Peyer's patch (tissue), 4 donors: ENCODE data around the gene PPFIBP2. TPM values are rescaled to one million over a fixed set of nuclear protein-coding genes. Genes with fewer than 3 reads are reported as not detected.

ENCODE experiments used
- DNase-seq, 3 donors: peaks; one replicate each; pipeline ENCODE4 v3.0.0-alpha.2; 2017 to 2019
- H3K27ac ChIP-seq, 4 donors: fragments of 200-600 bp; sonication (generic); one replicate each; pipeline ENCODE4 v1.5.1; 2016 to 2019
- H3K27me3 ChIP-seq, 2 donors: fragments of 200-600 bp; sonication (generic); one replicate each; pipeline ENCODE4 v1.5.1; 2019
- H3K36me3 ChIP-seq, 3 donors: fragments of 200-600 bp; sonication (generic); one replicate each; pipeline ENCODE4 v1.5.1; 2016 to 2019
- H3K4me1 ChIP-seq, 4 donors: fragments of 200-600 bp; sonication (generic); one replicate each; pipeline ENCODE4 v1.5.1; 2016 to 2019
- H3K4me3 ChIP-seq, 4 donors: fragments of 200-600 bp; sonication (generic); 1 replicate in 3 of 4; 2 replicates in 1 of 4; pipeline ENCODE4 v1.5.1; 2016 to 2019; ENCODE audit warnings: mild to moderate bottlenecking in 1 of 4
- H3K9me3 ChIP-seq, 4 donors: fragments of 200-600 bp; sonication (generic); one replicate each; pipeline ENCODE4 v1.5.1; 2016 to 2019; ENCODE audit warnings: mild to moderate bottlenecking in 1 of 4
- POLR2A ChIP-seq, 2 donors: fragments of 450-650 bp; IDR thresholded peaks; one replicate each; pipeline ENCODE4 v1.5.1; 2017; ENCODE audit warnings: antibody characterized with exemption in 2 of 2, mild to moderate bottlenecking in 2 of 2, moderate library complexity in 2 of 2
- total RNA-seq, 4 donors: library from RNA; depleted of rRNA; stranded (reverse); fragments of >200 nt; gene quantifications; one replicate each; pipeline ENCODE4 v1.1.0, GENCODE V29; 2016
- TF ChIP-seq, protein P1 (sequence below), 6 experiments: fragments of 450-650 bp in 4 of 6; fragments of 200-600 bp in 2 of 6; sonication (generic) in 1 of 6; IDR thresholded peaks; one replicate each; pipeline ENCODE4 v1.5.1; 2017 to 2019; ENCODE audit warnings: antibody characterized with exemption in 6 of 6, mild to moderate bottlenecking in 3 of 6, moderate library complexity in 1 of 6

Gene PPFIBP2
- total RNA-seq, 4 donors from 2014 or later, result 74.6 to 245 (median 148) TPM

DNA sequence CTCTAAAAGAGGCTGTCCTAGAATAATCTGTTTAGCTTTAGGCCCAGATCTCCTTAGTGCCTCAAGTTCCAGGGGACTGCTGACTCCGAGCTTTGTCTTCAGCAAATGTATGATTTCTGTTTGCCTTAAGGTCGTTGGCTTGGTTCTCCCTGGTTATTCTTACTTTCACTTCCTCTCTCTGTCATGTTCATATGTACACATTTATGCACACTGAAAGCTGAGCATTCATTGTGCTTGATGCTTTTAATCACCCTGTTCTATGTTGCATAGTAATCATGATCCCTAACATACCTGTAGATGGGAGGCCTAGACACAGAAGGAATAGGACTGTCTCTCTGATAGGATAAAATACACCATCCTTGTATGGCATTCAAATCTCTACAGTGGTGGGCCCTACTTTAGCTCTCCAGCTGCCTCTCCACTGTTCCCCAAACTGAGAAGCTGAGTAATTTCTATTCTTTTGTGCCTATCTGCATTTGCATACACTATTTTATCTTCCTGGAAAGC, 7.2 kb downstream of the PPFIBP2 start:
- H3K36me3 ChIP-seq, result no peaks in the 10 kb centered on the region
- DNase-seq, result peak in 1 of 3 donors; percentile 26
- H3K9me3 ChIP-seq, result no peaks in the 10 kb centered on the region
- H3K4me1 ChIP-seq, result peaks cover 0 to 34% (median 6%) of the 10 kb centered on the region in 4 donors
- H3K27me3 ChIP-seq, result no peaks in the 10 kb centered on the region
- peak overlapping the region in 3 of 4 donors; percentile 29 to 83 (median 76) for H3K27ac ChIP-seq
- TF ChIP-seq, protein P1, sequence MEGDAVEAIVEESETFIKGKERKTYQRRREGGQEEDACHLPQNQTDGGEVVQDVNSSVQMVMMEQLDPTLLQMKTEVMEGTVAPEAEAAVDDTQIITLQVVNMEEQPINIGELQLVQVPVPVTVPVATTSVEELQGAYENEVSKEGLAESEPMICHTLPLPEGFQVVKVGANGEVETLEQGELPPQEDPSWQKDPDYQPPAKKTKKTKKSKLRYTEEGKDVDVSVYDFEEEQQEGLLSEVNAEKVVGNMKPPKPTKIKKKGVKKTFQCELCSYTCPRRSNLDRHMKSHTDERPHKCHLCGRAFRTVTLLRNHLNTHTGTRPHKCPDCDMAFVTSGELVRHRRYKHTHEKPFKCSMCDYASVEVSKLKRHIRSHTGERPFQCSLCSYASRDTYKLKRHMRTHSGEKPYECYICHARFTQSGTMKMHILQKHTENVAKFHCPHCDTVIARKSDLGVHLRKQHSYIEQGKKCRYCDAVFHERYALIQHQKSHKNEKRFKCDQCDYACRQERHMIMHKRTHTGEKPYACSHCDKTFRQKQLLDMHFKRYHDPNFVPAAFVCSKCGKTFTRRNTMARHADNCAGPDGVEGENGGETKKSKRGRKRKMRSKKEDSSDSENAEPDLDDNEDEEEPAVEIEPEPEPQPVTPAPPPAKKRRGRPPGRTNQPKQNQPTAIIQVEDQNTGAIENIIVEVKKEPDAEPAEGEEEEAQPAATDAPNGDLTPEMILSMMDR (IDR thresholded peaks at IDR 0.05), result no peak
- no peak for TF ChIP-seq POLR2A (IDR thresholded peaks at IDR 0.05)
- H3K4me3 ChIP-seq, result no peak overlapping the region

GRCh38 chr11:7522121-7522520, 8.3 kb downstream of the PPFIBP2 start:
- H3K4me3 ChIP-seq, result no peak overlapping the region
- TF ChIP-seq, protein P1 (IDR thresholded peaks at IDR 0.05), result no peak
- no peak for TF ChIP-seq POLR2A (IDR thresholded peaks at IDR 0.05)
- no peaks in the 10 kb centered on the region for H3K36me3 ChIP-seq
- H3K9me3 ChIP-seq, result no peaks in the 10 kb centered on the region
- no peaks in the 10 kb centered on the region for H3K27me3 ChIP-seq
- peaks cover 0 to 38% (median 6%) of the 10 kb centered on the region in 4 donors for H3K4me1 ChIP-seq
- peak overlapping the region in 2 of 4 donors; percentile 53 to 76 for H3K27ac ChIP-seq
- peak in 1 of 3 donors; percentile 17 for DNase-seq

DNA sequence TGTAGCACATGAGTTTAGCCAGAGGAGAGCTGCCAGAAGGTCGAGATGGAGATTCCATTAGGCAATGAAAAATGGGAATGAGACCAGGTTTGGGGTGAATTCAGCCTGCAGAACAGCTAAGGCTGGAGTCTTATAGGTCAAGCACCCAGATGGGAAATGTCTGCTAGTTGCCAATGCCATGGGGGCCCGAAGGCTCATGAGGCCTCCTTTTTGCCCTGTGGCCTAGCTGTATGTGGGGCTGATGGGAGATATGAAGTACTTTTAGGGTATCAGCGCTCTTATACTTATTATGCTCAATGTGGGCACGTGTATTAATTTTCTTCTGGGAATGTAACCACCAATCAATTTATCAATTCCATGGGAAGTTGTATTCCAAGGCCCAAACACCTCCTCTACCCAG, 8.7 kb downstream of the PPFIBP2 start:
- peak in 1 of 3 donors; percentile 18 for DNase-seq
- TF ChIP-seq, protein P1 (IDR thresholded peaks at IDR 0.05), result no peak
- TF ChIP-seq POLR2A (IDR thresholded peaks at IDR 0.05), result no peak
- H3K4me3 ChIP-seq, result no peak overlapping the region
- H3K27ac ChIP-seq, result peak overlapping the region in 2 of 4 donors; percentile 53 to 76
- no peaks in the 10 kb centered on the region for H3K27me3 ChIP-seq
- no peaks in the 10 kb centered on the region for H3K9me3 ChIP-seq
- H3K36me3 ChIP-seq, result no peaks in the 10 kb centered on the region
- peaks cover 0 to 38% (median 6%) of the 10 kb centered on the region in 4 donors for H3K4me1 ChIP-seq

- Histone ChIP-seq H3K36me3 (no peaks in the 10 kb centered on the region), H3K4me1 (peaks cover 0 to 38% (median 6%) of the 10 kb centered on the region in 4 donors), H3K4me3 (no peak overlapping the region), H3K9me3 (no peaks in the 10 kb centered on the region), H3K27me3 (no peaks in the 10 kb centered on the region), H3K27ac (peak overlapping the region in 1 of 4 donors; percentile 76)
- TF ChIP-seq, protein P1 (IDR thresholded peaks at IDR 0.05), result no peak
- TF ChIP-seq POLR2A (IDR thresholded peaks at IDR 0.05), result no peak
- DNase-seq, result peak in 1 of 3 donors; percentile 19
Measured at GRCh38 chr11:7523416-7524210, 9.8 kb downstream of the PPFIBP2 start.

GRCh38 chr11:7524462-7525235, 10.8 kb downstream of the PPFIBP2 start:
- no peaks in the 10 kb centered on the region for H3K27me3 ChIP-seq
- H3K4me1 ChIP-seq, result peaks cover 0 to 38% (median 6%) of the 10 kb centered on the region in 4 donors
- no peaks in the 10 kb centered on the region for H3K9me3 ChIP-seq
- TF ChIP-seq POLR2A (IDR thresholded peaks at IDR 0.05), result no peak
- TF ChIP-seq, protein P1 (IDR thresholded peaks at IDR 0.05), result no peak
- peak overlapping the region in 1 of 4 donors; percentile 4 for H3K4me3 ChIP-seq
- DNase-seq, result peak in 1 of 3 donors; percentile 46
- H3K36me3 ChIP-seq, result no peaks in the 10 kb centered on the region
- peak overlapping the region in 1 of 4 donors; percentile 12 for H3K27ac ChIP-seq
